BLaER1 treated with 17β-estradiol and CSF1 and Interleukin-3, amounts not matched to agents 10 nM and 100 nM (cell line): ENCODE measurements around the gene STRBP.
"Not testable (repeated sequence)": the region's sequence is repeated elsewhere in the genome, so short reads cannot be mapped to it uniquely, and the experiment has no call there.

Source experiments
- H3K27ac ChIP-seq, 11 experiments: shearing (Covaris generic); formaldehyde crosslinking; 2 replicates each; pipeline ENCODE4 v1.8.1; 2022
- H3K27me3 ChIP-seq, 11 experiments: shearing (Covaris generic); formaldehyde crosslinking; 2 replicates each; pipeline ENCODE4 v1.8.1; 2022
- H3K36me3 ChIP-seq, 11 experiments: shearing (Covaris generic); formaldehyde crosslinking; 2 replicates each; pipeline ENCODE4 v1.8.1; 2022
- H3K4me1 ChIP-seq, 10 experiments: shearing (Covaris generic); formaldehyde crosslinking; 2 replicates each; pipeline ENCODE4 v1.8.1; 2022
- H3K4me2 ChIP-seq, 11 experiments: shearing (Covaris generic); formaldehyde crosslinking; 2 replicates each; pipeline ENCODE4 v1.8.1; 2022
- H3K4me3 ChIP-seq, 10 experiments: shearing (Covaris generic); formaldehyde crosslinking; 2 replicates each; pipeline ENCODE4 v1.8.1; 2022
- H3K9ac ChIP-seq, 11 experiments: shearing (Covaris generic); formaldehyde crosslinking; 2 replicates each; pipeline ENCODE4 v1.8.1; 2022
- H3K9me3 ChIP-seq, 11 experiments: shearing (Covaris generic); formaldehyde crosslinking; replicated peaks in 1 of 11; 2 replicates each; pipeline ENCODE4 v1.8.1; 2022
- H4K20me1 ChIP-seq, 11 experiments: shearing (Covaris generic); formaldehyde crosslinking; 2 replicates each; pipeline ENCODE4 v1.8.1; 2022
- Cebpa-rat ChIP-seq, 11 experiments: shearing (Covaris generic); IDR thresholded peaks; 2 replicates each; pipeline ENCODE4 v1.8.1; 2022

Gene STRBP

GRCh38 chr9:123191260-123191659 lies 77.1 kb downstream of the STRBP start:
- H3K27me3 ChIP-seq: no peaks in the 10 kb centered on the region
- H3K4me1 ChIP-seq: no peaks in the 10 kb centered on the region
- no peak overlapping the region for H3K4me3 ChIP-seq
- peaks cover 0 to 51% (median 0%) of the 10 kb centered on the region in 11 experiments; a peak in 4 of 22 replicates for H4K20me1 ChIP-seq
- H3K4me2 ChIP-seq: no peak overlapping the region
- peaks cover 0 to 27% (median 16%) of the 10 kb centered on the region in 11 experiments; a peak in 19 of 22 replicates for H3K9me3 ChIP-seq
- no peak for TF ChIP-seq Cebpa-rat (IDR thresholded peaks at IDR 0.05)
- H3K36me3 ChIP-seq: peaks cover 0 to 50% (median 16%) of the 10 kb centered on the region in 11 experiments; a peak in 15 of 22 replicates
- H3K27ac ChIP-seq: no peak overlapping the region
- no peak overlapping the region for H3K9ac ChIP-seq

DNA sequence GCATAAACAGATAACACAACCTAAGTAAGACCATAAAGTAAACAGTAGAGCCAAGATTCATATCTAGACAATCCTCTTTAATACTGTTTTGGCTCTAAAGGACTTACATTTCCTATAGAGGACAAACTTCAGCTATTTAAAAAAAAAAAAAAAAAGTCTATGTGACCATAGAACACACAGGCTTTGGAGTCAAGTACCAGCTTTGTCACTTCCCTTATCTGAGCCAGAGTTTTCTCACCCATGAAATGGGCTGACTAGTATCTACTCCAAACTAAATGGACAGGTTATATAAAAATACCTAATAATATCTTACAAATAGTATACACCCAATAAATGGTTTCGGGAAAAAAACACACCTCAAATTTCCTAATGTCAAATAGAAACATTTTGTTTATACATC lies 81.3 kb downstream of the STRBP start:
- Histone ChIP-seq H3K9ac (no peak overlapping the region), H3K27me3 (no peaks in the 10 kb centered on the region), H3K4me2 (no peak overlapping the region), H4K20me1 (peaks cover 0 to 50% (median 0%) of the 10 kb centered on the region in 11 experiments; a peak in 4 of 22 replicates), H3K27ac (no peak overlapping the region), H3K4me3 (no peak overlapping the region), H3K9me3 (peaks cover 0 to 22% (median 14%) of the 10 kb centered on the region in 11 experiments; a peak in 19 of 22 replicates), H3K36me3 (peaks cover 0 to 58% (median 37%) of the 10 kb centered on the region in 11 experiments; a peak in 18 of 22 replicates), H3K4me1 (no peaks in the 10 kb centered on the region)
- TF ChIP-seq Cebpa-rat (IDR thresholded peaks at IDR 0.05): no peak

DNA sequence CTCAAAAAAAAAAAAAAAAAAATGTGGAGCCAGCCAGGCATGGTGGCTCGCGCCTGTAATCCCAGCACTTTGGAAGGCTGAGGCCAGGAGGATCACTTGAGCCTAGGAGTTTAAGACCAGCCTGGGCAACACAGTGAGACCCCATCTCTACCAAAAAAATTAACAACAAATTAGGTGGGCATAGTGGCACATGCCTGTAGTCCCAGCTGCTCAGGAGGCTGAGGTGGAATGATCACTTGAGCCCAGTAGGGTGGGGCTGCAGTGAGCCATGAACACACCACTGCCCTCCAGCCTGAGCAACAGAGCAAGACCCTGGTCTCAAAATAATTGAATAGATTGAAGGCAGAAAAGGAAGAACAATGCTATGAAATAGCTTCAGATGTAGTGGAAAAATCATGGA lies 82.4 kb downstream of the STRBP start:
- not testable (repeated sequence) for H3K4me3 ChIP-seq, H3K9ac ChIP-seq, H3K4me1 ChIP-seq, H3K27me3 ChIP-seq, H3K4me2 ChIP-seq, H3K27ac ChIP-seq
- peaks cover 0 to 64% (median 47%) of the 10 kb centered on the region in 11 experiments; a peak in 18 of 22 replicates for H3K36me3 ChIP-seq
- peaks cover 0 to 21% (median 14%) of the 10 kb centered on the region in 11 experiments; a peak in 19 of 22 replicates for H3K9me3 ChIP-seq
- peaks cover 0 to 39% (median 0%) of the 10 kb centered on the region in 11 experiments; a peak in 4 of 22 replicates for H4K20me1 ChIP-seq

GRCh38 chr9:123176949-123177348 lies 91.4 kb downstream of the STRBP start:
- no peak overlapping the region for H3K4me3 ChIP-seq
- no peak overlapping the region for H3K27ac ChIP-seq
- peaks cover 4 to 94% (median 74%) of the 10 kb centered on the region in 11 experiments; a peak in 18 of 22 replicates for H3K36me3 ChIP-seq
- H3K9ac ChIP-seq: no peak overlapping the region
- H3K9me3 ChIP-seq: no peaks in the 10 kb centered on the region
- peaks cover 0 to 11% (median 0%) of the 10 kb centered on the region in 11 experiments; a peak in 2 of 22 replicates for H4K20me1 ChIP-seq
- no peaks in the 10 kb centered on the region for H3K27me3 ChIP-seq
- H3K4me1 ChIP-seq: peaks cover 14 to 26% (median 25%) of the 10 kb centered on the region in 10 experiments
- TF ChIP-seq Cebpa-rat (IDR thresholded peaks at IDR 0.05): no peak
- no peak overlapping the region for H3K4me2 ChIP-seq

- no peak overlapping the region for H3K9ac ChIP-seq
- no peak overlapping the region for H3K4me3 ChIP-seq
- H3K27me3 ChIP-seq: no peaks in the 10 kb centered on the region
- TF ChIP-seq Cebpa-rat (IDR thresholded peaks at IDR 0.05): no peak
- peaks cover 14 to 26% (median 25%) of the 10 kb centered on the region in 10 experiments for H3K4me1 ChIP-seq
- H3K27ac ChIP-seq: peak overlapping the region in 4 of 11 experiments; percentile 8 to 36 (median 12); a peak in 3 of 22 replicates
- H3K36me3 ChIP-seq: peaks cover 4 to 94% (median 74%) of the 10 kb centered on the region in 11 experiments; a peak in 17 of 22 replicates
- peak overlapping the region in 8 of 11 experiments; percentile 9 to 62 (median 46); a peak in 13 of 22 replicates for H3K4me2 ChIP-seq
- no peaks in the 10 kb centered on the region for H3K9me3 ChIP-seq
- peaks cover 0 to 11% (median 0%) of the 10 kb centered on the region in 11 experiments; a peak in 2 of 22 replicates for H4K20me1 ChIP-seq
Measured at GRCh38 chr9:123175854-123176629, 92.3 kb downstream of the STRBP start.

DNA sequence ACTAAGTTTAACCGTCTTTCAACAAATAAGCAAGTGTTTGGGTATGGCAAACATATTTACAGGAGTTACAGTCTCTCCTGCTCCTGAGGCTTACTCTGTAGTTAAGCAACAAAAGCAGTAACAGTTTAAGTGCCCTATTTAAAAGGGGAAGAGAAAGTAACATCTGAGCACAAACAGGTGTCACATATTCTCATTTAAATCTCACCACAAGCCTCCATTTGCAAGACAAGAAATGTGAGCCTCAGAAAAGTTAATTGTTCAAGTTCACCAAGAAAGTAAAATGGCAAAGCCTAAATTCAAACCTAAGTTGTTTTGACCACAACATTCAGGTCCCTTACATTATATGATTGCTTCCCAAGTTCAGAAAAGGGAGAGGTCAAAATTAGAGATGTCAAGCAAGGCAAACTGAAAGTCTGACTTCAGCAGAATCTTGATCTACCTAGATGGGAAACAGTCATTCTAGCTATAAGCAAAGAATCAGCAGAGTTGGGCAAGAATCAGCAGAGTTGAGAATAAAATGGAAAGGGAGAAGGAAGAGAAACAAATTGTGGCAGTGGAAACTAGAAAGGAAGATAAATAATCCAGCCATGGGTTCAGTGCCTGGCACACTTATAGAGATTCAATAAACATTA lies 93.4 kb downstream of the STRBP start:
- peak overlapping the region; percentile 3 to 62 (median 41); a peak in 18 of 22 replicates for H3K4me2 ChIP-seq
- H4K20me1 ChIP-seq: peaks cover 0 to 11% (median 0%) of the 10 kb centered on the region in 11 experiments; a peak in 2 of 22 replicates
- H3K36me3 ChIP-seq: peaks cover 4 to 92% (median 73%) of the 10 kb centered on the region in 11 experiments; a peak in 17 of 22 replicates
- H3K9me3 ChIP-seq: no peaks in the 10 kb centered on the region
- H3K9ac ChIP-seq: no peak overlapping the region
- peak overlapping the region in 5 of 11 experiments; percentile 8 to 53 (median 36); a peak in 7 of 22 replicates for H3K27ac ChIP-seq
- TF ChIP-seq Cebpa-rat (IDR thresholded peaks at IDR 0.05): no peak
- no peak overlapping the region for H3K4me3 ChIP-seq
- no peaks in the 10 kb centered on the region for H3K27me3 ChIP-seq
- peaks cover 14 to 26% (median 25%) of the 10 kb centered on the region in 10 experiments for H3K4me1 ChIP-seq

DNA sequence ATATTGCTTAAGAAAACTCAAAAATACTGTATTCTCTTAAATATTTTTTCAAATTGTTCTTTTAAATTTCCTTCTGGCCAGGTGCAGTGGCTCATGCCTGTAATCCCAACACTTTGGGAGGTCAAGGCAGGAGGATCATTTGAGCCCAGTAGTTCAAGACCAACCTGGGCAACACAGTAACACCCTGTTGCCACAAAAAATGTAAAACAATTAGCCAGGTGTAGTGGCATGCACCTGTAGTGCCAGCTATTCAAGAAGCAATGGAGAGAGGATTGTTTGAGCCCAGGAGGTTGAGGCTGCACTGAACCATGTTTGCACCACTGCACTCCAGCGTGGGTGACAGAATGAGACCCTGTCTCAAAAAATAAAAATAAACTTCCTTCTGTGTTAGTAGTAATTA lies 94.3 kb downstream of the STRBP start:
- Histone ChIP-seq H3K4me2 (peak overlapping the region in 7 of 11 experiments; percentile 34 to 62 (median 43); a peak in 9 of 22 replicates), H4K20me1 (peaks cover 0 to 5% (median 0%) of the 10 kb centered on the region in 11 experiments; a peak in 2 of 22 replicates), H3K9ac (no peak overlapping the region), H3K4me3 (no peak overlapping the region), H3K4me1 (peaks cover 14 to 26% (median 25%) of the 10 kb centered on the region in 10 experiments), H3K36me3 (peaks cover 4 to 87% (median 68%) of the 10 kb centered on the region in 11 experiments; a peak in 17 of 22 replicates), H3K9me3 (no peaks in the 10 kb centered on the region), H3K27me3 (no peaks in the 10 kb centered on the region), H3K27ac (peak overlapping the region in 3 of 11 experiments; percentile 36 to 53 (median 41); a peak in 2 of 22 replicates)
- TF ChIP-seq Cebpa-rat (IDR thresholded peaks at IDR 0.05): no peak

DNA sequence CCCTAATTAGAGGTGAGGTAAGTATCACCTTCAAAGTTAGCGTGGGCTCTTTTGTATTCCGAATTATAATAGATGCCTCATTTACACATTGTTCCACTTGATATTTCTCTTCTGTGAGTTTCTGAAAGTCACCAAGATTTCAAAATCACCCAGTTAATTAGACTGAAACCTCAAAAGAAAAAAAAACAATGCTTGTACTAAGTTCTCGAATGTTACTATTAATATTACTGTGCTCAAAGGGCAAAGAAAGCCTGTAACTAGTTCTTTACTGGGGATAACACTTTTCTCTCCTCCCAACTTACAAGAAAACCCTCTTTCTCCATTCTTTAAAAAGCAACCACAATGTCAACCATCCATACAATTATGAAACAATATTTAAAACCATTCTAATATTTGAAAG lies 98.5 kb downstream of the STRBP start:
- Histone ChIP-seq H3K4me3 (no peak overlapping the region), H3K27me3 (no peaks in the 10 kb centered on the region), H4K20me1 (no peaks in the 10 kb centered on the region; a peak in 1 of 22 replicates), H3K9me3 (no peaks in the 10 kb centered on the region), H3K9ac (no peak overlapping the region), H3K36me3 (peaks cover 0 to 85% (median 54%) of the 10 kb centered on the region in 11 experiments; a peak in 15 of 22 replicates), H3K4me2 (no peak overlapping the region), H3K27ac (no peak overlapping the region), H3K4me1 (peaks cover 8 to 19% (median 11%) of the 10 kb centered on the region in 10 experiments)
- TF ChIP-seq Cebpa-rat (IDR thresholded peaks at IDR 0.05): no peak

DNA sequence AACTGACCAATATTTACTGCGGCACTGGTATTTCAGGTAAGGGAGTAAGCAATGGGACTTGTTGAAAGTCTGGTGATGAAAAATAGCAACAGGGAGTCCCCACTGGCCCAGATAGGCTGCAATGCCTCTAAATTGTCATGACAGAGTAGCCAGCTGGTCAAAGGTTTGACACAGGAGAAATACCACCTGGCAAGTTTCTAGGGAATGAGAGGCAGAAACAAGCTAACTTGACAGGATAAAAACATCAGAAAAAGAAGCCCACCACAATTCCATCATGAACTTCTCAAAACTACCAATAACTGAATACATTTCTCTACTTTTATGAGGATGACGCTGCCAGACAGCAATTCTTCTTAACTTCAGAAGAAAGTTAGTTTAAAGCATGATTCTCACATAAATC lies 99.8 kb downstream of the STRBP start:
- no peaks in the 10 kb centered on the region for H3K9me3 ChIP-seq
- no peaks in the 10 kb centered on the region for H3K27me3 ChIP-seq
- H3K9ac ChIP-seq: no peak overlapping the region
- H3K4me2 ChIP-seq: no peak overlapping the region
- H3K4me1 ChIP-seq: peaks cover 0 to 9% (median 4%) of the 10 kb centered on the region in 10 experiments; a peak in 9 of 20 replicates
- peaks cover 0 to 82% (median 61%) of the 10 kb centered on the region in 11 experiments; a peak in 15 of 22 replicates for H3K36me3 ChIP-seq
- no peaks in the 10 kb centered on the region for H4K20me1 ChIP-seq
- H3K27ac ChIP-seq: no peak overlapping the region
- H3K4me3 ChIP-seq: no peak overlapping the region
- no peak for TF ChIP-seq Cebpa-rat (IDR thresholded peaks at IDR 0.05)
